HepG2 (cell line): ENCODE results near the gene CCDC6. TPM values are rescaled to one million over a fixed set of nuclear protein-coding genes. Genes with fewer than 3 reads are reported as not detected.

Experiments used
- ATAC-seq: fragments of 200-7000 bp; cut with Tn5 transposase; 3 replicates; pipeline ENCODE4 v1.9.1; 2020; ENCODE audit warnings: mild to moderate bottlenecking, moderate library complexity
- BruUV-seq: library from RNA; stranded (reverse); fragments of 400-500 nt; replicated peaks from 2 replicates; lab custom pipeline; 2021; lab: Mats Ljungman, UMichigan
- CTCF ChIA-PET: fragments of 300-600 bp; formaldehyde crosslinking; extraction: SDS; loops from one replicate; lab custom pipeline; 2021; ENCODE audit warnings: low total read pairs, inconsistent platforms, low intra/inter-chr PET ratio; lab: Yijun Ruan, JAX
- POLR2A ChIA-PET: fragments of 350-600 bp; sonication (Branson Sonifier 250); formaldehyde crosslinking; loops from one replicate; lab custom pipeline; 2020; ENCODE audit warnings: antibody characterized with exemption, inconsistent platforms; lab: Yijun Ruan, JAX
- DNase-seq: peaks from one replicate; pipeline ENCODE4 v3.0.0-alpha.2; 2015; ENCODE audit warnings: low spot score
- FAIRE-seq: peaks from 3 replicates; lab custom pipeline; 2011; peaks lifted over from hg19 to GRCh38; lab: Jason Lieb, UNC
- H2AFZ ChIP-seq: one replicate; pipeline ENCODE4 v1.6.1; 2011; ENCODE audit warnings: low read length, inconsistent platforms
- H3K27ac ChIP-seq: fragments of 300-600 bp; 3 replicates; pipeline ENCODE4 v1.8.0; 2011; ENCODE audit warnings: mixed run types, mild to moderate bottlenecking, mixed read lengths, low read length, inconsistent platforms; ENCODE audit not compliant: insufficient read depth; ENCODE audit errors: extremely low read length
- H3K27me3 ChIP-seq, 2 experiments: fragments of 200-600 bp in 1 of 2; 2 replicates in 1 of 2; 3 replicates in 1 of 2; pipeline versions ENCODE4 v1.6.0 to v1.8.0; 2011; ENCODE audit warnings: low read length in 2 of 2, mild to moderate bottlenecking in 2 of 2, moderate library complexity in 2 of 2, inconsistent platforms in 1 of 2; ENCODE audit not compliant: insufficient read depth in 2 of 2, control insufficient read depth in 1 of 2
- H3K36me3 ChIP-seq, 2 experiments: fragments of 200-600 bp in 1 of 2; replicated peaks in 1 of 2; 2 replicates in 1 of 2; 3 replicates in 1 of 2; pipeline versions ENCODE4 v1.5.1 to v1.8.0; 2011; ENCODE audit warnings: low read length in 2 of 2, inconsistent platforms in 1 of 2; ENCODE audit not compliant: insufficient read depth in 2 of 2, control insufficient read depth in 1 of 2
- H3K4me1 ChIP-seq: 2 replicates; pipeline ENCODE4 v1.5.1; 2012; ENCODE audit warnings: low read length, inconsistent platforms; ENCODE audit not compliant: insufficient read depth
- H3K4me2 ChIP-seq: 2 replicates; pipeline ENCODE4 v1.6.0; 2011; ENCODE audit warnings: low read depth, low read length, inconsistent platforms
- H3K4me3 ChIP-seq, 3 experiments: fragments of 200-600 bp in 1 of 3; sonication (generic), shearing (Covaris generic) in 1 of 3; replicated peaks in 1 of 3; 2 replicates each; pipeline ENCODE4 v1.5.1; 2011 to 2016; ENCODE audit warnings: low read length in 3 of 3, inconsistent platforms in 2 of 3, low read depth in 2 of 3, mild to moderate bottlenecking in 2 of 3, control low read depth in 1 of 3, mixed read lengths in 1 of 3; ENCODE audit not compliant: insufficient read depth in 1 of 3
- H3K79me2 ChIP-seq: one replicate; pipeline ENCODE4 v1.6.1; 2011; ENCODE audit warnings: low read length, inconsistent platforms; ENCODE audit not compliant: insufficient read depth
- H3K9ac ChIP-seq: 2 replicates; pipeline ENCODE4 v1.6.0; 2011; ENCODE audit warnings: mild to moderate bottlenecking, low read depth, low read length, inconsistent platforms; ENCODE audit not compliant: insufficient read depth
- H3K9me3 ChIP-seq: 2 replicates; pipeline ENCODE4 v1.5.1; 2012; ENCODE audit warnings: mild to moderate bottlenecking, low read length
- H4K20me1 ChIP-seq: 2 replicates; pipeline ENCODE4 v1.6.0; 2011; ENCODE audit warnings: inconsistent platforms, mild to moderate bottlenecking, low read length, moderate library complexity; ENCODE audit not compliant: insufficient read depth
- FOXC1 ChIP-seq: sonication (generic); formaldehyde crosslinking; IDR thresholded peaks from 2 replicates; pipeline ENCODE4 v1.8.0; 2022; ENCODE audit warnings: mild to moderate bottlenecking, missing genetic modification reagents, borderline replicate concordance
- JDP2 ChIP-seq: sonication (generic); formaldehyde crosslinking; IDR thresholded peaks from 2 replicates; pipeline ENCODE4 v1.8.1; 2022; ENCODE audit warnings: missing genetic modification reagents, borderline replicate concordance
- KDM5A ChIP-seq: fragments of 200-600 bp; sonication (generic); IDR thresholded peaks from 2 replicates; pipeline ENCODE4 v1.7.0; 2018; ENCODE audit warnings: antibody characterized with exemption, mild to moderate bottlenecking, low read length, borderline replicate concordance
- POGZ ChIP-seq: sonication (generic); formaldehyde crosslinking; IDR thresholded peaks from 2 replicates; pipeline ENCODE4 v1.4.0; 2020; ENCODE audit warnings: mild to moderate bottlenecking, missing genetic modification reagents
- PPARG ChIP-seq: conservative IDR thresholded peaks from 2 replicates; pipeline ENCODE4 v1.6.1; 2016; ENCODE audit warnings: missing biosample characterization, missing genetic modification reagents
- RAD21 ChIP-seq: fragments of 450-650 bp; formaldehyde crosslinking; IDR thresholded peaks from 2 replicates; pipeline ENCODE4 v1.5.0; 2020; ENCODE audit warnings: mild to moderate bottlenecking
- TBP ChIP-seq: sonication (generic); formaldehyde crosslinking; IDR thresholded peaks from 2 replicates; pipeline ENCODE4 v1.5.0; 2020; ENCODE audit warnings: missing genetic modification reagents
- ZNF432 ChIP-seq: sonication (generic); formaldehyde crosslinking; IDR thresholded peaks from 2 replicates; pipeline ENCODE4 v1.5.0; 2020; ENCODE audit warnings: missing genetic modification reagents, mild to moderate bottlenecking, borderline replicate concordance
- ZNF446 ChIP-seq: sonication (generic); formaldehyde crosslinking; IDR thresholded peaks from 2 replicates; pipeline ENCODE4 v1.5.0; 2020; ENCODE audit warnings: mild to moderate bottlenecking, missing genetic modification reagents
- ZNF503 ChIP-seq: sonication (generic); formaldehyde crosslinking; IDR thresholded peaks from 2 replicates; pipeline ENCODE4 v1.4.0; 2020; ENCODE audit warnings: missing genetic modification reagents
- ZNF558 ChIP-seq: sonication (generic); formaldehyde crosslinking; IDR thresholded peaks from 2 replicates; pipeline ENCODE4 v1.9.0; 2022; ENCODE audit warnings: mild to moderate bottlenecking, missing genetic modification reagents, borderline replicate concordance
- ZNF670 ChIP-seq: sonication (generic); formaldehyde crosslinking; IDR thresholded peaks from 2 replicates; pipeline ENCODE4 v1.8.0; 2022; ENCODE audit warnings: mild to moderate bottlenecking, missing genetic modification reagents, borderline replicate concordance
- ZNF672 ChIP-seq: sonication (generic); formaldehyde crosslinking; IDR thresholded peaks from 2 replicates; pipeline ENCODE4 v1.8.1; 2022; ENCODE audit warnings: missing genetic modification reagents
- ZNF83 ChIP-seq: sonication (generic); formaldehyde crosslinking; IDR thresholded peaks from 2 replicates; pipeline ENCODE4 v1.4.0; 2020; ENCODE audit warnings: missing genetic modification reagents, mild to moderate bottlenecking, borderline replicate concordance
- ZXDC ChIP-seq: sonication (generic); formaldehyde crosslinking; IDR thresholded peaks from 2 replicates; pipeline ENCODE4 v1.5.0; 2020; ENCODE audit warnings: mild to moderate bottlenecking, missing genetic modification reagents
- WGBS: methylation state at CpG from one replicate; pipeline ENCODE4 v1.1.6; 2017; ENCODE audit warnings: low lambda C conversion rate; 5-methylcytosine and 5-hydroxymethylcytosine counted together
- in situ Hi-C: cut with HindIII; loops from 2 replicates; pipeline ENCODE4 v1.10.0; 2017; ENCODE audit warnings: low pct_unique_long_range_greater_than_20kb; ENCODE audit not compliant: extremely low pct_ligation_motif_present
- intact Hi-C: fragments of 100-400 bp; cut with micrococcal nuclease; formaldehyde crosslinking; loops from one replicate; pipeline ENCODE4 v1.10.0; 2022; ENCODE audit not compliant: unreplicated experiment
- polyA plus RNA-seq, 8 experiments: library from polyadenylated mRNA; depleted of rRNA in 3 of 8; stranded (reverse) in 7 of 8; unstranded in 1 of 8; fragments of >200 nt; fragmentation: Illumina TruSeq in 4 of 8; extraction: Trizol in 4 of 8; gene quantifications; 2 replicates each; pipeline versions ENCODE4 v1.2.1 to v1.2.3, GENCODE V29; 2011 to 2016; ENCODE audit warnings: low read depth in 4 of 8, missing spikeins in 1 of 8, mixed read lengths in 1 of 8; ENCODE audit not compliant: insufficient read depth in 1 of 8
- total RNA-seq, 5 experiments: library from RNA; depleted of rRNA; stranded (reverse); fragments of >200 nt; fragmentation: Illumina TruSeq; extraction: Trizol; gene quantifications; 2 replicates each; pipeline ENCODE4 v1.2.3, GENCODE V29; 2016; ENCODE audit warnings: low read depth in 1 of 5

Gene CCDC6
- total and polyA plus RNA-seq, 2 of the 13 experiments (the other 11 are each of a cell fraction or from before 2014, with no cell fraction given), result 17.9 to 18.3 TPM

- Histone ChIP-seq H3K27ac (no peak overlapping the region), H3K9ac (no peak overlapping the region), H4K20me1 (no peaks in the 10 kb centered on the region), H3K4me1 (no peaks in the 10 kb centered on the region), H3K36me3 (no peaks in the 10 kb centered on the region), H3K4me3 (no peak overlapping the region), H3K79me2 (no peaks in the 10 kb centered on the region), H3K4me2 (no peak overlapping the region), H3K27me3 (no peaks in the 10 kb centered on the region), H3K9me3 (no peaks in the 10 kb centered on the region), H2AFZ (no peak overlapping the region)
- CTCF ChIA-PET, result no interaction called here
- POLR2A ChIA-PET, result no interaction called here
- intact Hi-C loops, result no loop called here
- BruUV-seq, result no TSS peak
- DNase-seq (no peak), FAIRE-seq (no peak), ATAC-seq (no peak)
- in situ Hi-C loops, result no loop called here
- no peak for TF ChIP-seq JDP2 (CRISPR knock-in tag)
- WGBS, result 4% methylated on average over 1 of the region's 1 CpG
These were observed 43.3 kb upstream of the CCDC6 start for GRCh38 chr10:59949608-59950007.

- Histone ChIP-seq H3K27ac (no peak overlapping the region), H3K4me3 (no peak overlapping the region), H3K4me2 (no peak overlapping the region), H3K4me1 (no peaks in the 10 kb centered on the region), H3K36me3 (no peaks in the 10 kb centered on the region), H3K79me2 (no peaks in the 10 kb centered on the region), H4K20me1 (no peaks in the 10 kb centered on the region), H3K27me3 (no peaks in the 10 kb centered on the region), H3K9ac (no peak overlapping the region), H3K9me3 (no peaks in the 10 kb centered on the region), H2AFZ (no peak overlapping the region)
- in situ Hi-C loops (no loop called here), intact Hi-C loops (no loop called here)
- DNase-seq (no peak), FAIRE-seq (no peak), ATAC-seq (no peak)
- BruUV-seq, result no TSS peak
- ChIA-PET POLR2A (no interaction called here), CTCF (no interaction called here)
- 3% methylated on average over 2 of the region's 2 CpGs for WGBS
- no peak for TF ChIP-seq POGZ (CRISPR knock-in tag)
- no peak for TF ChIP-seq ZNF670 (CRISPR knock-in tag)
- TF ChIP-seq FOXC1 (CRISPR knock-in tag), result no peak
- TF ChIP-seq PPARG, result no peak
- TF ChIP-seq ZNF558 (CRISPR knock-in tag), result no peak
- TF ChIP-seq ZNF446, result no peak
- no peak for TF ChIP-seq ZNF432 (CRISPR knock-in tag)
- no peak for TF ChIP-seq ZNF503
- TF ChIP-seq TBP (CRISPR knock-in tag), result no peak
- no peak for TF ChIP-seq RAD21 (CRISPR knock-in tag)
- TF ChIP-seq ZXDC, result no peak
- TF ChIP-seq ZNF672 (CRISPR knock-in tag), result no peak
- TF ChIP-seq KDM5A, result no peak
- TF ChIP-seq ZNF83 (CRISPR knock-in tag), result no peak
These were observed 39.6 kb upstream of the CCDC6 start for GRCh38 chr10:59945991-59946390.
